ENCODE results near the gene FAF1.

DNA sequence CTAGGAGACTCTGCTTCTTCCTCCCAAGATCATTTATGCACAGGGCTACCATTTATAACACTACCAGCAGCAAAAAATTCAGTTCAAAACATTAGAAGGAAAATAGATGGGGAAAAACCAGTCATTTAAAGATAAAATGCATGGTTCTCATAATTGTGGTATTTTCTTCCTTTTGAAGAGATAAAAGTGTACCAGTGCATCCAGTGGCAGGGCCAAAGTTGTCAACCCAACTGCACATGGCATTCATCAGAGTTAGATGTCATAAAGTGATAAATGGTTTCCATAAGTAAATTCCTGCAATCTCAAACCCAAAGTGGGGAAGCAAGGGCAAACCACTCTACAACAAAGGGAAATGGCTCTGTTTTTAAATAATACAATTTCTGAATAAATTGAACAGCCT, 417.7 kb downstream of the FAF1 start:
- TF ChIP-seq POLR2A (IDR thresholded peaks at IDR 0.05; ENCODE audit: low read depth) (no peak), EP300 (IDR thresholded peaks at IDR 0.05) (no peak)
- TF ChIP-seq, protein P1, sequence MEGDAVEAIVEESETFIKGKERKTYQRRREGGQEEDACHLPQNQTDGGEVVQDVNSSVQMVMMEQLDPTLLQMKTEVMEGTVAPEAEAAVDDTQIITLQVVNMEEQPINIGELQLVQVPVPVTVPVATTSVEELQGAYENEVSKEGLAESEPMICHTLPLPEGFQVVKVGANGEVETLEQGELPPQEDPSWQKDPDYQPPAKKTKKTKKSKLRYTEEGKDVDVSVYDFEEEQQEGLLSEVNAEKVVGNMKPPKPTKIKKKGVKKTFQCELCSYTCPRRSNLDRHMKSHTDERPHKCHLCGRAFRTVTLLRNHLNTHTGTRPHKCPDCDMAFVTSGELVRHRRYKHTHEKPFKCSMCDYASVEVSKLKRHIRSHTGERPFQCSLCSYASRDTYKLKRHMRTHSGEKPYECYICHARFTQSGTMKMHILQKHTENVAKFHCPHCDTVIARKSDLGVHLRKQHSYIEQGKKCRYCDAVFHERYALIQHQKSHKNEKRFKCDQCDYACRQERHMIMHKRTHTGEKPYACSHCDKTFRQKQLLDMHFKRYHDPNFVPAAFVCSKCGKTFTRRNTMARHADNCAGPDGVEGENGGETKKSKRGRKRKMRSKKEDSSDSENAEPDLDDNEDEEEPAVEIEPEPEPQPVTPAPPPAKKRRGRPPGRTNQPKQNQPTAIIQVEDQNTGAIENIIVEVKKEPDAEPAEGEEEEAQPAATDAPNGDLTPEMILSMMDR (IDR thresholded peaks at IDR 0.05), result no peak

All from esophagus muscularis mucosa (tissue), 4 donors.